ENCODE results near the gene ZNF362.

GRCh38 chr1:33282791-33283190, 26.5 kb downstream of the ZNF362 start:
- TF ChIP-seq CTCF (conservative IDR thresholded peaks at IDR 0.05; ENCODE audit: low read depth, low read length) (no peak), EZH2 (IDR thresholded peaks at IDR 0.05; ENCODE audit: low read length, unreplicated experiment) (no peak), EZH2phosphoT487 (IDR thresholded peaks at IDR 0.05; ENCODE audit: borderline replicate concordance, low read length) (no peak)
